ENCODE data around the gene ZSCAN5B.

Gene ZSCAN5B

DNA sequence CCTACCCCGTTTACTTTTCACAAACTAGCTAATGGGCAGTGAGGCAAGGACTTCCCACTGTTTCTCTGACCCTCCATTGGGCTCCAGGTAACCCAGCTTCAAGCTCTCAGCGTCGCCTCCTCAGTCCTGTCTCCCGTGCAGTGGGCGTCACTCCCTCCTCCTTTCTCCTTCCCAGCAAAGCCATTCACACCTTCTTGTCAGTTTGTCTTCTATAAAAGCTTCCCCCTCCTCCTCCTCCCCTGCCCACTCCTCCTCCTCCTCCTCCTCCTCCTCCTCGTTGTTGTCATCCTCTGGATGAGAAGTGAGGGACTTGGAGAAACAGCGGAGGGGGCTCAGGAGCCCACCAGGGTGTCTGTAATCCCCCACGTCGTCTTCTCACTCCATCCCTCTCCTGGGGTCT is 23.5 kb downstream of the ZSCAN5B start:
- H2AFZ ChIP-seq (ENCODE audit: low read length), result peak overlapping the region; percentile 58
- no peak overlapping the region for H3K4me3 ChIP-seq (ENCODE audit: low read length in 2 of 2)
- peaks cover 5 to 20% of the 10 kb centered on the region in 2 donors for H3K4me1 ChIP-seq (ENCODE audit: control insufficient read depth in 2 of 2, insufficient read depth in 1 of 2, low read depth in 1 of 2, low read length in 2 of 2)
- no peak overlapping the region for H2AK5ac ChIP-seq (ENCODE audit: low read depth, low read length)
- peaks cover 0 to 2% of the 10 kb centered on the region in 2 donors for H3K9me3 ChIP-seq (replicated peaks in 1 of 2; ENCODE audit: control insufficient read depth in 2 of 2, insufficient read depth in 1 of 2, low read depth in 1 of 2, low read length in 2 of 2)
- H3K14ac ChIP-seq (ENCODE audit: low read length), result no peak overlapping the region
- no peak for DNase-seq (ENCODE audit: low spot score)
- H3K18ac ChIP-seq (ENCODE audit: low read length), result peak overlapping the region; percentile 0
- no peak overlapping the region for H4K8ac ChIP-seq (ENCODE audit: low read depth, low read length)
- H4K91ac ChIP-seq (ENCODE audit: low read depth, low read length, poor library complexity), result no peak overlapping the region
- H2BK12ac ChIP-seq (ENCODE audit: low read length), result peak overlapping the region; percentile 1
- peak overlapping the region; percentile 32 for H3K27ac ChIP-seq (replicated peaks; ENCODE audit: low read length)
- H3K23ac ChIP-seq (ENCODE audit: low read depth, low read length, poor library complexity), result no peak overlapping the region
- peaks cover 0 to 5% (median 0%) of the 10 kb centered on the region in 3 experiments for H3K27me3 ChIP-seq (ENCODE audit: control insufficient read depth in 3 of 3, insufficient read depth in 3 of 3, low read depth in 1 of 3, low read length in 3 of 3)
- H3K79me1 ChIP-seq (ENCODE audit: low read depth, low read length), result peaks cover 1% of the 10 kb centered on the region
- no peak overlapping the region for H2BK5ac ChIP-seq (ENCODE audit: low read length)
- WGBS, 2 donors (ENCODE audit: extremely low coverage in 2 of 2, insufficient read length in 2 of 2, insufficient replicate concordance in 1 of 2), result no CpG with 5 or more reads among the region's 9 CpGs
- peak overlapping the region; percentile 6 for H3K9ac ChIP-seq (ENCODE audit: low read depth, low read length, poor library complexity)
- H3K36me3 ChIP-seq (replicated peaks in 1 of 2; ENCODE audit: control insufficient read depth in 2 of 2, insufficient read depth in 2 of 2, low read length in 2 of 2), result no peaks in the 10 kb centered on the region
- H3K4me2 ChIP-seq (ENCODE audit: insufficient read depth, low read length, poor library complexity, severe bottlenecking), result no peak overlapping the region
- no peak overlapping the region for H3K4ac ChIP-seq (ENCODE audit: low read length)
- no peak overlapping the region for H2BK120ac ChIP-seq (ENCODE audit: low read depth, low read length)
- no peak overlapping the region for H2BK15ac ChIP-seq (ENCODE audit: low read length)

DNA sequence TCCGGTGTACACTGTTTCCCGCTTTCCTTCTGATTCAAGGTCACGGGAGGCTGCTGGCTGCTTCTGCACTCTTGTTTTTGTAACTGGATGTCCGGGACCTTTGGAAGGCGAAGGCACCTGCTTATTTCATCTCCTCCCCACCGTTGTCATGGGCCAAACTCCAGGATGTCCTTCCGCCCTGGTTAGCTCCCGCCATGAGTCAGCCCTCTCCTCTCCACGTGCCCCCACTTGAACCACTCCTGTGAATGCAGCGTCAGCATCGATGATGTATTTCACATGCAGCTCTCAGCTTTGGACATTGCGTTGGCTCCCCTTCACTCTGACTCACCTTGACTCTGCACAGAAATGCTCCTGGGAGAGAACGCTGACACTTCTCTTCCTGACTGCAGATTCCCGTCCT is 27.3 kb downstream of the ZSCAN5B start:
- H4K91ac ChIP-seq (ENCODE audit: low read depth, low read length, poor library complexity), result no peak overlapping the region
- H3K14ac ChIP-seq (ENCODE audit: low read length), result peak overlapping the region; percentile 31
- no peaks in the 10 kb centered on the region for H3K36me3 ChIP-seq (replicated peaks in 1 of 2; ENCODE audit: control insufficient read depth in 2 of 2, insufficient read depth in 2 of 2, low read length in 2 of 2)
- H3K27ac ChIP-seq (replicated peaks; ENCODE audit: low read length), result no peak overlapping the region
- no peak overlapping the region for H4K8ac ChIP-seq (ENCODE audit: low read depth, low read length)
- no peak overlapping the region for H2BK12ac ChIP-seq (ENCODE audit: low read length)
- DNase-seq (ENCODE audit: low spot score), result no peak
- H2AFZ ChIP-seq (ENCODE audit: low read length), result no peak overlapping the region
- no peaks in the 10 kb centered on the region for H3K79me1 ChIP-seq (ENCODE audit: low read depth, low read length)
- no peak overlapping the region for H3K9ac ChIP-seq (ENCODE audit: low read depth, low read length, poor library complexity)
- no peak overlapping the region for H3K23ac ChIP-seq (ENCODE audit: low read depth, low read length, poor library complexity)
- H3K27me3 ChIP-seq (ENCODE audit: control insufficient read depth in 3 of 3, insufficient read depth in 3 of 3, low read depth in 1 of 3, low read length in 3 of 3), result no peaks in the 10 kb centered on the region
- no peak overlapping the region for H3K4me3 ChIP-seq (ENCODE audit: low read length in 2 of 2)
- no peaks in the 10 kb centered on the region for H3K9me3 ChIP-seq (replicated peaks in 1 of 2; ENCODE audit: control insufficient read depth in 2 of 2, insufficient read depth in 1 of 2, low read depth in 1 of 2, low read length in 2 of 2)
- H2AK5ac ChIP-seq (ENCODE audit: low read depth, low read length), result no peak overlapping the region
- H2BK15ac ChIP-seq (ENCODE audit: low read length), result no peak overlapping the region
- H3K18ac ChIP-seq (ENCODE audit: low read length), result no peak overlapping the region
- H3K4ac ChIP-seq (ENCODE audit: low read length), result no peak overlapping the region
- no peak overlapping the region for H2BK5ac ChIP-seq (ENCODE audit: low read length)
- H3K4me1 ChIP-seq (ENCODE audit: control insufficient read depth in 2 of 2, insufficient read depth in 1 of 2, low read depth in 1 of 2, low read length in 2 of 2), result peaks cover under 1 to 11% of the 10 kb centered on the region in 2 donors
- H3K4me2 ChIP-seq (ENCODE audit: insufficient read depth, low read length, poor library complexity, severe bottlenecking), result no peak overlapping the region
- H2BK120ac ChIP-seq (ENCODE audit: low read depth, low read length), result no peak overlapping the region
- no CpG with 5 or more reads among the region's 14 CpGs for WGBS, 2 donors (ENCODE audit: extremely low coverage in 2 of 2, insufficient read length in 2 of 2, insufficient replicate concordance in 1 of 2)

DNA sequence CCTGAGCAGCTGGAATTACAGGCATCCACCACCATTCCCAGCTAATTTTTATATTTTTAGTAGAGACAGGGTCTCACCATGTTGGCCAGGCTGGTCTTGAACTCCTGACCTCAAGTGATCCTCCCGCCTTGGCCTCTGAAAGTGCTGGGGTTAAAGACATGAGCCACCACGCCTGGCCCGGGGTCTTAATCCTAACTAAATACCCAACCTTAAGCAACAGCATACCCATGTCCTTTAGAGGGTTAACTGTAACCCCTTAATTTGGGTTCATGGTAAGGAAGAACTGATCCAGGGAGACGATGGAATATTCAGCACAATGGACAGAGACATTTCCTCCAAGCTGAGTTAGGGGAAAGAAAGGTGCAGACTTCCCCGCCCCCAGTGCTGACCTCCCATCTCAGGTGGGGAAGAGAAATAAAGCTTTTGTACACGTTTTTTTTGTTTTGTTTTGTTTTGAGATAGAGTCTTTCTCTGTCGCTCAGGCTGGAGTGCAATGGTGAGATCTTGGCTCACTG is 30.5 kb downstream of the ZSCAN5B start:
- H4K91ac ChIP-seq (ENCODE audit: low read depth, low read length, poor library complexity), result no peak overlapping the region
- no peak overlapping the region for H2BK120ac ChIP-seq (ENCODE audit: low read depth, low read length)
- no peak overlapping the region for H3K14ac ChIP-seq (ENCODE audit: low read length)
- H3K9me3 ChIP-seq (replicated peaks in 1 of 2; ENCODE audit: control insufficient read depth in 2 of 2, insufficient read depth in 1 of 2, low read depth in 1 of 2, low read length in 2 of 2), result no peaks in the 10 kb centered on the region
- peaks cover 0 to 4% of the 10 kb centered on the region in 2 donors for H3K36me3 ChIP-seq (replicated peaks in 1 of 2; ENCODE audit: control insufficient read depth in 2 of 2, insufficient read depth in 2 of 2, low read length in 2 of 2)
- no peak overlapping the region for H4K8ac ChIP-seq (ENCODE audit: low read depth, low read length)
- H2AFZ ChIP-seq (ENCODE audit: low read length), result no peak overlapping the region
- no peak overlapping the region for H2BK15ac ChIP-seq (ENCODE audit: low read length)
- H2AK5ac ChIP-seq (ENCODE audit: low read depth, low read length), result no peak overlapping the region
- H3K4me1 ChIP-seq (ENCODE audit: control insufficient read depth in 2 of 2, insufficient read depth in 1 of 2, low read depth in 1 of 2, low read length in 2 of 2), result no peaks in the 10 kb centered on the region
- H3K4me2 ChIP-seq (ENCODE audit: insufficient read depth, low read length, poor library complexity, severe bottlenecking), result no peak overlapping the region
- H3K27ac ChIP-seq (replicated peaks; ENCODE audit: low read length), result no peak overlapping the region
- H3K18ac ChIP-seq (ENCODE audit: low read length), result no peak overlapping the region
- no CpG with 5 or more reads among the region's 7 CpGs for WGBS, 2 donors (ENCODE audit: extremely low coverage in 2 of 2, insufficient read length in 2 of 2, insufficient replicate concordance in 1 of 2)
- no peaks in the 10 kb centered on the region for H3K79me1 ChIP-seq (ENCODE audit: low read depth, low read length)
- no peak overlapping the region for H3K4ac ChIP-seq (ENCODE audit: low read length)
- no peak overlapping the region for H2BK12ac ChIP-seq (ENCODE audit: low read length)
- no peak overlapping the region for H3K4me3 ChIP-seq (ENCODE audit: low read length in 2 of 2)
- H3K27me3 ChIP-seq (ENCODE audit: control insufficient read depth in 3 of 3, insufficient read depth in 3 of 3, low read depth in 1 of 3, low read length in 3 of 3), result no peaks in the 10 kb centered on the region
- no peak overlapping the region for H3K23ac ChIP-seq (ENCODE audit: low read depth, low read length, poor library complexity)
- no peak overlapping the region for H3K9ac ChIP-seq (ENCODE audit: low read depth, low read length, poor library complexity)
- peak; percentile 42 for DNase-seq (ENCODE audit: low spot score)
- no peak overlapping the region for H2BK5ac ChIP-seq (ENCODE audit: low read length)

DNA sequence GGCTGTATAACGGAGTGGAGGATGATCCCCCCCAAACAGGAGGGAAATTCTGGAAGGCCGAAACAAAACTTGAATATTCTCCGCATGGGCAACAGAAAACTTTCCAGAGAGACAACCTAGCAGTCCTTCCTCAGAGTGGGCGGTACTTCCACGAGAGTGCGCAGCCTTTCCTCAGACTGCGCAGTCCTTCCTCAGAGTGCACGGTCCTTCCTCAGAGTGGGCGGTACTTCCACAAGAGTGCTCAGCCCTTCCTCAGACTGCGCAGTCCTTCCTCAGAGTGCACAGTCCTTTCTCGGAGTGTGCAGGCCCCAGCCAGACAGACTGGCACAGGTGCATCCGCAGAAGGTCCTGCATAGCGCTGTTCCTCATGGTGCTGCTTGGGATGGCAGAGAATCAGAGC is 34.5 kb downstream of the ZSCAN5B start:
- no peak overlapping the region for H4K8ac ChIP-seq (ENCODE audit: low read depth, low read length)
- H4K91ac ChIP-seq (ENCODE audit: low read depth, low read length, poor library complexity), result no peak overlapping the region
- no peaks in the 10 kb centered on the region for H3K79me1 ChIP-seq (ENCODE audit: low read depth, low read length)
- H3K18ac ChIP-seq (ENCODE audit: low read length), result no peak overlapping the region
- H3K4ac ChIP-seq (ENCODE audit: low read length), result no peak overlapping the region
- H3K23ac ChIP-seq (ENCODE audit: low read depth, low read length, poor library complexity), result no peak overlapping the region
- no peak overlapping the region for H2AFZ ChIP-seq (ENCODE audit: low read length)
- H2BK12ac ChIP-seq (ENCODE audit: low read length), result no peak overlapping the region
- H3K36me3 ChIP-seq (replicated peaks in 1 of 2; ENCODE audit: control insufficient read depth in 2 of 2, insufficient read depth in 2 of 2, low read length in 2 of 2), result peaks cover 23 to 28% of the 10 kb centered on the region in 2 donors
- no peak overlapping the region for H2AK5ac ChIP-seq (ENCODE audit: low read depth, low read length)
- no peaks in the 10 kb centered on the region for H3K4me1 ChIP-seq (ENCODE audit: control insufficient read depth in 2 of 2, insufficient read depth in 1 of 2, low read depth in 1 of 2, low read length in 2 of 2)
- no peak overlapping the region for H3K4me2 ChIP-seq (ENCODE audit: insufficient read depth, low read length, poor library complexity, severe bottlenecking)
- no peak overlapping the region for H3K4me3 ChIP-seq (ENCODE audit: low read length in 2 of 2)
- H3K27me3 ChIP-seq (ENCODE audit: control insufficient read depth in 3 of 3, insufficient read depth in 3 of 3, low read depth in 1 of 3, low read length in 3 of 3), result no peaks in the 10 kb centered on the region
- no peak overlapping the region for H2BK15ac ChIP-seq (ENCODE audit: low read length)
- H3K27ac ChIP-seq (replicated peaks; ENCODE audit: low read length), result no peak overlapping the region
- WGBS, 2 donors (ENCODE audit: extremely low coverage in 2 of 2, insufficient read length in 2 of 2, insufficient replicate concordance in 1 of 2), result no CpG with 5 or more reads among the region's 13 CpGs
- H3K9ac ChIP-seq (ENCODE audit: low read depth, low read length, poor library complexity), result no peak overlapping the region
- no peak overlapping the region for H3K14ac ChIP-seq (ENCODE audit: low read length)
- no peaks in the 10 kb centered on the region for H3K9me3 ChIP-seq (replicated peaks in 1 of 2; ENCODE audit: control insufficient read depth in 2 of 2, insufficient read depth in 1 of 2, low read depth in 1 of 2, low read length in 2 of 2)
- no peak overlapping the region for H2BK5ac ChIP-seq (ENCODE audit: low read length)
- no peak overlapping the region for H2BK120ac ChIP-seq (ENCODE audit: low read depth, low read length)
- no peak for DNase-seq (ENCODE audit: low spot score)
